ENCODE measurements around the gene EVC. TPM values are rescaled to one million over a fixed set of nuclear protein-coding genes. Genes with fewer than 3 reads are reported as not detected.

Gene EVC
- total RNA-seq, 2 experiments from 2014 or later: 0.70 to 1.5 TPM

- H3K9me3 Mint-ChIP-seq: no peaks in the 10 kb centered on the region
- no peaks in the 10 kb centered on the region for H3K36me3 Mint-ChIP-seq (ENCODE audit: low read depth)
- H3K27me3 ChIP-seq (ENCODE audit: control insufficient read depth in 1 of 2, insufficient read depth in 2 of 2, low read length in 2 of 2): peaks cover 0 to 2% of the 10 kb centered on the region in 2 experiments
- no peak overlapping the region for H3K27ac ChIP-seq (ENCODE audit: low read depth in 1 of 2, low read length in 2 of 2)
- intact Hi-C loops (cut with DNase I, micrococcal nuclease): no loop called here
- ChIA-PET POLR2A (no interaction called here), CTCF (no interaction called here)
- H3K4me3 Mint-ChIP-seq: no peak overlapping the region
- H3K9me3 ChIP-seq (ENCODE audit: control insufficient read depth in 1 of 2, insufficient read depth in 1 of 2, low read length in 2 of 2): peaks cover 0 to 3% of the 10 kb centered on the region in 2 experiments
- no peak overlapping the region for H3K27ac Mint-ChIP-seq
- peaks cover 7% of the 10 kb centered on the region for H3K4me1 ChIP-seq (ENCODE audit: insufficient read depth, low read length)
- DNase-seq (no peak), ATAC-seq (ENCODE audit: poor library complexity) (no peak)
- no peak overlapping the region for H3K4me3 ChIP-seq (ENCODE audit: low read length)
- H3K27me3 Mint-ChIP-seq: peaks cover 4% of the 10 kb centered on the region
- TF ChIP-seq CTCF (IDR thresholded peaks at IDR 0.05): no peak
- no peaks in the 10 kb centered on the region for H3K36me3 ChIP-seq (ENCODE audit: insufficient read depth, low read length)
- H3K4me1 Mint-ChIP-seq (ENCODE audit: low read depth): no peaks in the 10 kb centered on the region
These were observed 115.6 kb downstream of the EVC start for GRCh38 chr4:5826437-5827107.

GRCh38 chr4:5827108-5828004 is 116.4 kb downstream of the EVC start:
- ChIA-PET POLR2A (no interaction called here), CTCF (no interaction called here)
- DNase-seq (no peak), ATAC-seq (ENCODE audit: poor library complexity) (no peak)
- Mint-ChIP-seq H3K27ac (no peak overlapping the region), H3K36me3 (ENCODE audit: low read depth) (no peaks in the 10 kb centered on the region), H3K4me3 (no peak overlapping the region), H3K27me3 (peaks cover 4% of the 10 kb centered on the region), H3K9me3 (no peaks in the 10 kb centered on the region), H3K4me1 (ENCODE audit: low read depth) (no peaks in the 10 kb centered on the region)
- Histone ChIP-seq H3K9me3 (ENCODE audit: control insufficient read depth in 1 of 2, insufficient read depth in 1 of 2, low read length in 2 of 2) (peaks cover 0 to 3% of the 10 kb centered on the region in 2 experiments), H3K36me3 (ENCODE audit: insufficient read depth, low read length) (no peaks in the 10 kb centered on the region), H3K4me1 (ENCODE audit: insufficient read depth, low read length) (peaks cover 7% of the 10 kb centered on the region), H3K4me3 (ENCODE audit: low read length) (no peak overlapping the region), H3K27me3 (ENCODE audit: control insufficient read depth in 1 of 2, insufficient read depth in 2 of 2, low read length in 2 of 2) (peaks cover 0 to 2% of the 10 kb centered on the region in 2 experiments), H3K27ac (ENCODE audit: low read depth in 1 of 2, low read length in 2 of 2) (no peak overlapping the region)
- no peak for TF ChIP-seq CTCF (IDR thresholded peaks at IDR 0.05)
- intact Hi-C loops (cut with DNase I, micrococcal nuclease): no loop called here

GRCh38 chr4:5828005-5828391 is 117.0 kb downstream of the EVC start:
- ChIA-PET POLR2A (no interaction called here), CTCF (no interaction called here)
- Mint-ChIP-seq H3K36me3 (ENCODE audit: low read depth) (no peaks in the 10 kb centered on the region), H3K9me3 (no peaks in the 10 kb centered on the region), H3K27ac (no peak overlapping the region), H3K4me1 (ENCODE audit: low read depth) (no peaks in the 10 kb centered on the region), H3K4me3 (no peak overlapping the region), H3K27me3 (peaks cover 4% of the 10 kb centered on the region)
- intact Hi-C loops (cut with DNase I, micrococcal nuclease): no loop called here
- TF ChIP-seq CTCF (IDR thresholded peaks at IDR 0.05): no peak
- H3K27ac ChIP-seq (ENCODE audit: low read depth in 1 of 2, low read length in 2 of 2): no peak overlapping the region
- no peak overlapping the region for H3K4me3 ChIP-seq (ENCODE audit: low read length)
- peaks cover 0 to 2% of the 10 kb centered on the region in 2 experiments for H3K27me3 ChIP-seq (ENCODE audit: control insufficient read depth in 1 of 2, insufficient read depth in 2 of 2, low read length in 2 of 2)
- ATAC-seq (ENCODE audit: poor library complexity): no peak
- DNase-seq: no peak
- H3K4me1 ChIP-seq (ENCODE audit: insufficient read depth, low read length): peaks cover 7% of the 10 kb centered on the region
- H3K9me3 ChIP-seq (ENCODE audit: control insufficient read depth in 1 of 2, insufficient read depth in 1 of 2, low read length in 2 of 2): peaks cover 0 to 3% of the 10 kb centered on the region in 2 experiments
- no peaks in the 10 kb centered on the region for H3K36me3 ChIP-seq (ENCODE audit: insufficient read depth, low read length)
